Nephron progenitor cell (in vitro differentiated cells): ENCODE measurements around the gene ATG4D.
"Not testable (repeated sequence)": the region's sequence is repeated elsewhere in the genome, so short reads cannot be mapped to it uniquely, and the experiment has no call there.

Experiments used
- DNase-seq: peaks from one replicate; pipeline ENCODE4 v3.0.0; 2021
- H3K27ac Mint-ChIP-seq: 2 replicates; pipeline ENCODE4 v1.8.0; 2021; ENCODE audit warnings: mild to moderate bottlenecking, moderate library complexity, mixed read lengths
- H3K27me3 Mint-ChIP-seq: 2 replicates; pipeline ENCODE4 v1.8.0; 2021; ENCODE audit warnings: mild to moderate bottlenecking, low read depth, mixed read lengths; ENCODE audit not compliant: poor library complexity
- H3K36me3 Mint-ChIP-seq: 2 replicates; pipeline ENCODE4 v1.8.0; 2021; ENCODE audit warnings: low read depth, mixed read lengths
- H3K4me1 Mint-ChIP-seq: 2 replicates; pipeline ENCODE4 v1.8.0; 2021; ENCODE audit warnings: mixed read lengths
- H3K4me3 Mint-ChIP-seq: 2 replicates; pipeline ENCODE4 v1.8.0; 2021; ENCODE audit warnings: mild to moderate bottlenecking, moderate library complexity, mixed read lengths
- H3K9me3 Mint-ChIP-seq: 2 replicates; pipeline ENCODE4 v1.8.0; 2021; ENCODE audit warnings: mild to moderate bottlenecking, moderate library complexity, mixed read lengths
- CTCF ChIP-seq: fragments of 200-600 bp; sonication (generic); IDR thresholded peaks from 2 replicates; pipeline ENCODE4 v1.5.0; 2021; ENCODE audit warnings: antibody characterized with exemption

Gene ATG4D

GRCh38 chr19:10544753-10545251 lies 1.1 kb downstream of the ATG4D start:
- peaks cover 22% of the 10 kb centered on the region for H3K36me3 Mint-ChIP-seq
- no peak for DNase-seq
- H3K4me3 Mint-ChIP-seq, result peak overlapping the region; percentile 91
- H3K4me1 Mint-ChIP-seq, result peaks cover 5% of the 10 kb centered on the region
- no peak for TF ChIP-seq CTCF
- no peak overlapping the region for H3K27ac Mint-ChIP-seq
- no peaks in the 10 kb centered on the region for H3K9me3 Mint-ChIP-seq
- H3K27me3 Mint-ChIP-seq, result peaks cover 9% of the 10 kb centered on the region

GRCh38 chr19:10546817-10547216 lies 3.1 kb downstream of the ATG4D start:
- peaks cover 3% of the 10 kb centered on the region for H3K27me3 Mint-ChIP-seq
- no peak for DNase-seq
- no peaks in the 10 kb centered on the region for H3K9me3 Mint-ChIP-seq
- no peak for TF ChIP-seq CTCF
- H3K4me1 Mint-ChIP-seq, result peaks cover 5% of the 10 kb centered on the region
- peaks cover 42% of the 10 kb centered on the region for H3K36me3 Mint-ChIP-seq
- H3K27ac Mint-ChIP-seq, result no peak overlapping the region
- no peak overlapping the region for H3K4me3 Mint-ChIP-seq

- Mint-ChIP-seq H3K9me3 (no peaks in the 10 kb centered on the region), H3K4me1 (peaks cover 5% of the 10 kb centered on the region), H3K27ac (no peak overlapping the region), H3K27me3 (no peaks in the 10 kb centered on the region), H3K4me3 (no peak overlapping the region), H3K36me3 (peaks cover 61% of the 10 kb centered on the region)
- TF ChIP-seq CTCF, result no peak
- DNase-seq, result no peak
Observed at GRCh38 chr19:10548746-10549276, 5.1 kb downstream of the ATG4D start.

GRCh38 chr19:10549733-10550132 lies 6.0 kb downstream of the ATG4D start:
- TF ChIP-seq CTCF, result no peak
- no peaks in the 10 kb centered on the region for H3K9me3 Mint-ChIP-seq
- no peak overlapping the region for H3K4me3 Mint-ChIP-seq
- peaks cover 65% of the 10 kb centered on the region for H3K36me3 Mint-ChIP-seq
- H3K27me3 Mint-ChIP-seq, result no peaks in the 10 kb centered on the region
- peaks cover 5% of the 10 kb centered on the region for H3K4me1 Mint-ChIP-seq
- DNase-seq, result no peak
- no peak overlapping the region for H3K27ac Mint-ChIP-seq

GRCh38 chr19:10550336-10550735 lies 6.6 kb downstream of the ATG4D start:
- H3K36me3 Mint-ChIP-seq, result peaks cover 65% of the 10 kb centered on the region
- H3K27ac Mint-ChIP-seq, result no peak overlapping the region
- H3K4me1 Mint-ChIP-seq, result no peaks in the 10 kb centered on the region
- no peak for TF ChIP-seq CTCF
- no peaks in the 10 kb centered on the region for H3K9me3 Mint-ChIP-seq
- DNase-seq, result no peak
- no peaks in the 10 kb centered on the region for H3K27me3 Mint-ChIP-seq
- no peak overlapping the region for H3K4me3 Mint-ChIP-seq

- DNase-seq, H3K9me3 Mint-ChIP-seq, H3K27me3 Mint-ChIP-seq, H3K4me3 Mint-ChIP-seq, H3K4me1 Mint-ChIP-seq: not testable (repeated sequence)
- peak overlapping the region; percentile 29 for H3K27ac Mint-ChIP-seq
- H3K36me3 Mint-ChIP-seq, result peaks cover 69% of the 10 kb centered on the region
Observed at GRCh38 chr19:10551006-10551405, 7.3 kb downstream of the ATG4D start.
